HUES6 (cell line): Measurements from ENCODE around the gene CLEC11A.

Experiments used
- H3K27ac ChIP-seq: 2 replicates; pipeline ENCODE4 v1.7.0; 2013; ENCODE audit warnings: low read depth, mild to moderate bottlenecking, low read length, inconsistent platforms
- H3K27me3 ChIP-seq: 2 replicates; pipeline ENCODE4 v1.6.1; 2013; ENCODE audit warnings: low read length; ENCODE audit not compliant: control insufficient read depth, insufficient read depth
- H3K36me3 ChIP-seq: 2 replicates; pipeline ENCODE4 v1.6.1; 2013; ENCODE audit warnings: low read length; ENCODE audit not compliant: control insufficient read depth, insufficient read depth
- H3K4me1 ChIP-seq: 2 replicates; pipeline ENCODE4 v1.6.1; 2013; ENCODE audit warnings: low read length; ENCODE audit not compliant: control insufficient read depth, insufficient read depth
- H3K4me3 ChIP-seq: 2 replicates; pipeline ENCODE4 v1.5.1; 2013; ENCODE audit warnings: low read depth, low read length
- H3K9ac ChIP-seq: one replicate; pipeline ENCODE4 v1.6.1; 2013; ENCODE audit warnings: mild to moderate bottlenecking, low read length
- H3K9me3 ChIP-seq: 2 replicates; pipeline ENCODE4 v1.6.1; 2013; ENCODE audit warnings: low read depth, low read length; ENCODE audit not compliant: control insufficient read depth, insufficient read depth

Gene CLEC11A

GRCh38 chr19:50718255-50719118, 4.7 kb upstream of the CLEC11A start:
- H3K4me3 ChIP-seq, result peak overlapping the region; percentile 61
- no peak overlapping the region for H3K27ac ChIP-seq
- no peaks in the 10 kb centered on the region for H3K9me3 ChIP-seq
- H3K27me3 ChIP-seq, result peaks cover 73% of the 10 kb centered on the region
- no peak overlapping the region for H3K9ac ChIP-seq
- no peaks in the 10 kb centered on the region for H3K36me3 ChIP-seq
- peaks cover 17% of the 10 kb centered on the region for H3K4me1 ChIP-seq

- no peak overlapping the region for H3K27ac ChIP-seq
- H3K9me3 ChIP-seq, result no peaks in the 10 kb centered on the region
- H3K27me3 ChIP-seq, result peaks cover 75% of the 10 kb centered on the region
- no peaks in the 10 kb centered on the region for H3K36me3 ChIP-seq
- H3K4me3 ChIP-seq, result peak overlapping the region; percentile 61
- no peak overlapping the region for H3K9ac ChIP-seq
- H3K4me1 ChIP-seq, result peaks cover 20% of the 10 kb centered on the region
Observed at GRCh38 chr19:50719119-50719435, 4.1 kb upstream of the CLEC11A start.

GRCh38 chr19:50719566-50719965, 3.6 kb upstream of the CLEC11A start, which contains the start of gene SHANK1:
Gene SHANK1 (minus strand): TSS chr19:50719802. CDS start chr19:50716919, 2,883 bp downstream.
- Histone ChIP-seq H3K4me1 (peaks cover 20% of the 10 kb centered on the region), H3K9ac (no peak within 1 kb of the TSS), H3K9me3 (no peaks in the 10 kb centered on the region), H3K36me3 (no peaks in the 10 kb centered on the region), H3K27ac (no peak within 1 kb of the TSS), H3K4me3 (peak within 1 kb of the TSS; percentile 61), H3K27me3 (peaks cover 78% of the 10 kb centered on the region)

GRCh38 chr19:50720181-50720920, 2.8 kb upstream of the CLEC11A start:
- H3K4me1 ChIP-seq, result peaks cover 20% of the 10 kb centered on the region
- no peak overlapping the region for H3K9ac ChIP-seq
- H3K9me3 ChIP-seq, result no peaks in the 10 kb centered on the region
- no peak overlapping the region; the same call in 1 of the 2 replicates for H3K4me3 ChIP-seq
- no peaks in the 10 kb centered on the region for H3K36me3 ChIP-seq
- H3K27ac ChIP-seq, result no peak overlapping the region
- H3K27me3 ChIP-seq, result peaks cover 72% of the 10 kb centered on the region

- peaks cover 24% of the 10 kb centered on the region for H3K4me1 ChIP-seq
- peaks cover 67% of the 10 kb centered on the region for H3K27me3 ChIP-seq
- no peak overlapping the region for H3K27ac ChIP-seq
- no peaks in the 10 kb centered on the region for H3K9me3 ChIP-seq
- H3K9ac ChIP-seq, result no peak overlapping the region
- H3K36me3 ChIP-seq, result no peaks in the 10 kb centered on the region
- H3K4me3 ChIP-seq, result no peak overlapping the region
Observed at GRCh38 chr19:50720921-50721381, 2.2 kb upstream of the CLEC11A start.

GRCh38 chr19:50721441-50722137, 1.6 kb upstream of the CLEC11A start:
- no peak overlapping the region for H3K4me3 ChIP-seq
- no peak overlapping the region for H3K9ac ChIP-seq

GRCh38 chr19:50722201-50723013, 757 bp upstream of the CLEC11A start:
- Histone ChIP-seq H3K27me3 (peaks cover 52% of the 10 kb centered on the region), H3K9ac (no peak overlapping the region), H3K27ac (no peak overlapping the region), H3K36me3 (no peaks in the 10 kb centered on the region), H3K4me1 (peaks cover 27% of the 10 kb centered on the region), H3K9me3 (no peaks in the 10 kb centered on the region), H3K4me3 (peak overlapping the region; percentile 90; the same call in 1 of the 2 replicates)

More at GRCh38 chr19:50721441-50722137, 1.6 kb upstream of the CLEC11A start:
- peaks cover 27% of the 10 kb centered on the region for H3K4me1 ChIP-seq
- H3K36me3 ChIP-seq, result no peaks in the 10 kb centered on the region
- peaks cover 60% of the 10 kb centered on the region for H3K27me3 ChIP-seq
- no peaks in the 10 kb centered on the region for H3K9me3 ChIP-seq
- no peak overlapping the region for H3K27ac ChIP-seq

GRCh38 chr19:50723735-50724521, 764 bp downstream of the CLEC11A start:
- Histone ChIP-seq H3K27me3 (peaks cover 46% of the 10 kb centered on the region), H3K4me3 (peak overlapping the region; percentile 90), H3K4me1 (peaks cover 35% of the 10 kb centered on the region), H3K9ac (peak overlapping the region; percentile 60), H3K9me3 (no peaks in the 10 kb centered on the region), H3K27ac (no peak overlapping the region), H3K36me3 (no peaks in the 10 kb centered on the region)

GRCh38 chr19:50724522-50725217, 1.5 kb downstream of the CLEC11A start:
- H3K4me3 ChIP-seq, result peak overlapping the region; percentile 90
- peak overlapping the region; percentile 63; the same call in 1 of the 2 replicates for H3K27ac ChIP-seq

More at GRCh38 chr19:50724522-50725217, 1.5 kb downstream of the CLEC11A start:
- Histone ChIP-seq H3K27me3 (peaks cover 46% of the 10 kb centered on the region), H3K9ac (peak overlapping the region; percentile 92), H3K4me1 (peaks cover 35% of the 10 kb centered on the region), H3K36me3 (no peaks in the 10 kb centered on the region), H3K9me3 (no peaks in the 10 kb centered on the region)
